Measurements from ENCODE around the gene PPP2R5E.

DNA sequence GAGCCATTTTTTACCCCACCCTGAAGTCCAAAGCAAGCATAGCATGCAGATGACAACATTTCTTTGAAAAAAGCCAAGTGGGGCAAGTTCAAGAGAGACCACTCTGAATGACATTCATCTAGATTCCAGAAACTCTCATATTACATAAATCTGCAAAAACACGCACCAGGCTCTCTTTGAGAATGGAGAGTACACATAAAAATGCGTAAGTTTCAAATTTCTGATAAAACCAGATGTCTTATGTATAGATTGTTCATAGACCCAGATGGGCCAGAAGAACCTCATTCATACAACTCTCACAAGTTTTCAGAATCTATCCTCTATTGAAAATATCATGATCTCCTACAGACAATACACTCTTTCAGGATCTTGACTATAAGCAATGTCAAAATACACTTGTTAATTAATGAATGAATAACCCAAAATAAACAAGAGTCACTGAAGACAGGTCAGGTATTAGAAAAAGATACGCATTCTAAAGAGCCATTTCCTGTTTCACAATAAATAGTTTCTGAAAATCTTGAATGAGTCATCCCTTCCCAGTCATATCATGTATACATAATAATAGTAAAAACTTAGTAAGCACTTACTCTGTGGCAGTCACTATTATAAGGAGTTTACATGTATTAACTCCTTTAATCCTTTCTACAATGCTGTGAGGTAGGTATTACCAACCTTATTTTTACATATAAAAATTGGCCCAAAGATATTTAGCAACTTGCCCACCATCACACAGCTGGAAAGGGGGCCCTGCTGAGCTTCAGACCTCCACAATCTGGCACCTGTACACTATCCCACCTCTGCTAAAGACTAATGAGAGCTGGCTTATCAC, 72.0 kb downstream of the PPP2R5E start:
- TF ChIP-seq, protein P1, sequence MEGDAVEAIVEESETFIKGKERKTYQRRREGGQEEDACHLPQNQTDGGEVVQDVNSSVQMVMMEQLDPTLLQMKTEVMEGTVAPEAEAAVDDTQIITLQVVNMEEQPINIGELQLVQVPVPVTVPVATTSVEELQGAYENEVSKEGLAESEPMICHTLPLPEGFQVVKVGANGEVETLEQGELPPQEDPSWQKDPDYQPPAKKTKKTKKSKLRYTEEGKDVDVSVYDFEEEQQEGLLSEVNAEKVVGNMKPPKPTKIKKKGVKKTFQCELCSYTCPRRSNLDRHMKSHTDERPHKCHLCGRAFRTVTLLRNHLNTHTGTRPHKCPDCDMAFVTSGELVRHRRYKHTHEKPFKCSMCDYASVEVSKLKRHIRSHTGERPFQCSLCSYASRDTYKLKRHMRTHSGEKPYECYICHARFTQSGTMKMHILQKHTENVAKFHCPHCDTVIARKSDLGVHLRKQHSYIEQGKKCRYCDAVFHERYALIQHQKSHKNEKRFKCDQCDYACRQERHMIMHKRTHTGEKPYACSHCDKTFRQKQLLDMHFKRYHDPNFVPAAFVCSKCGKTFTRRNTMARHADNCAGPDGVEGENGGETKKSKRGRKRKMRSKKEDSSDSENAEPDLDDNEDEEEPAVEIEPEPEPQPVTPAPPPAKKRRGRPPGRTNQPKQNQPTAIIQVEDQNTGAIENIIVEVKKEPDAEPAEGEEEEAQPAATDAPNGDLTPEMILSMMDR (conservative IDR thresholded peaks at IDR 0.05; ENCODE audit: low read length), result no peak
- no peak for TF ChIP-seq EZH2phosphoT487 (IDR thresholded peaks at IDR 0.05; ENCODE audit: borderline replicate concordance, low read depth, low read length)

Measured in OCI-LY7 (cell line).